ENCODE data around the gene RNPS1. TPM values are rescaled to one million over a fixed set of nuclear protein-coding genes. Genes with fewer than 3 reads are reported as not detected.
A peak's percentile ranks its signal among the peaks of the same experiment; 100 is the strongest.

RNPS1 gene
- total RNA-seq, 5 donors from 2014 or later (not counting 1 experiment from before 2014, with no cell fraction given), result 163 to 203 (median 181) TPM

DNA sequence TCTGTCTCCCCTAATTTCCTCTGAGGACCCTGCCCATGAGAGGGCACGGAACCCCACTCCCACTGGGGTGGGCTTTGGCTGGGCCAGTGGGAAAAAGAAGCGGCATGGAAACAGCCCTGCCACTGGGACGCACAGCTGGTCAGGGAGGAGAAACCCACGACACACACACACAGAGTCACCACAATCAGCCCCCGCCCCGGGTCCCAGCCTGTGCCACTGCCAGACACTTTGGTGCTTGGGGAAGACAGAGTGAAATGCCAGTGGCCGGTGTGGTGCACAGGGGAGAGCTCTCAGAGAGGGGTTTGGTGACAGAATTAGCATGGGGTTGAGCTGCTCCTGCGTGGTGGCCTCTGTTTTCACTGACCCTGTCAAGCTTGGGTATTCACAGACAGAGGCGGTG is 30.7 kb upstream of the RNPS1 start:
- DNase-seq (no peak), ATAC-seq (replicated peaks in 1 of 4) (no peak)
- H3K4me1 Mint-ChIP-seq, result no peaks in the 10 kb centered on the region
- H3K4me1 ChIP-seq (ENCODE audit: control insufficient read depth in 1 of 2, extremely low read depth in 1 of 2, insufficient read depth in 2 of 2, low read length in 2 of 2), result peaks cover 0 to 9% of the 10 kb centered on the region in 2 experiments
- H3K27ac Mint-ChIP-seq, result no peak overlapping the region
- H3K9me3 Mint-ChIP-seq, result no peaks in the 10 kb centered on the region
- no peak overlapping the region for H3K27ac ChIP-seq (ENCODE audit: low read length)
- POLR2A ChIA-PET, result no interaction called here
- 91% methylated on average over 4 of the region's 9 CpGs for WGBS (ENCODE audit: insufficient coverage)
- CTCF ChIA-PET, result no interaction called here
- no peaks in the 10 kb centered on the region for H3K27me3 ChIP-seq (replicated peaks in 1 of 2; ENCODE audit: control insufficient read depth in 2 of 2, extremely low read depth in 1 of 2, insufficient read depth in 2 of 2, low read length in 1 of 2)
- peaks cover 5% of the 10 kb centered on the region for H3K36me3 Mint-ChIP-seq
- H3K27me3 Mint-ChIP-seq, result no peaks in the 10 kb centered on the region
- no peak overlapping the region for H3K4me3 ChIP-seq (ENCODE audit: control insufficient read depth in 1 of 2, extremely low read depth in 1 of 2, low read length in 1 of 2)
- H3K9me3 ChIP-seq, result no peaks in the 10 kb centered on the region
- H3K36me3 ChIP-seq (ENCODE audit: control insufficient read depth in 2 of 2, extremely low read depth in 1 of 2, insufficient read depth in 1 of 2, low read length in 1 of 2), result no peaks in the 10 kb centered on the region
- H3K4me3 Mint-ChIP-seq, result no peak overlapping the region

DNA sequence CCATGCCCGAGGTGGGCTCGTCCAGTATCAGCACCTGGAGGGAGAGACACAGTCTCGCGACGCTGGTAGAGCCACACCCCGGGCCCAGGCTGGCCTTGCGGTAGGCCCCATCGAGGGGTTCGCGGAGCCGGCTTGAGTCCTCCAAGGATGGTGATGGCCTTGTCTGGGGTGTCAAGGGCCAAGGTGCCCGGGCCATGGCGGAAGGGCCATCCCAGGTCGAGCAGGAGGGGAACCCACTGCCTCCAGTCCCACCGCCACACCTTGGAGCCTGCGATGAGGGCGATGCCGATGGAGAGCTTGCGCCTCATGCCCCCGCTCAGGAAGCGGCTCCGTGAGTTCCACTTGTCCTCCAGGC is 29.6 kb upstream of the RNPS1 start:
- H3K27ac Mint-ChIP-seq, result no peak overlapping the region
- Histone ChIP-seq H3K9me3 (no peaks in the 10 kb centered on the region), H3K4me1 (ENCODE audit: control insufficient read depth in 1 of 2, extremely low read depth in 1 of 2, insufficient read depth in 2 of 2, low read length in 2 of 2) (peaks cover 0 to 9% of the 10 kb centered on the region in 2 experiments), H3K4me3 (ENCODE audit: control insufficient read depth in 1 of 2, extremely low read depth in 1 of 2, low read length in 1 of 2) (no peak overlapping the region), H3K27ac (ENCODE audit: low read length) (no peak overlapping the region), H3K27me3 (replicated peaks in 1 of 2; ENCODE audit: control insufficient read depth in 2 of 2, extremely low read depth in 1 of 2, insufficient read depth in 2 of 2, low read length in 1 of 2) (no peaks in the 10 kb centered on the region), H3K36me3 (ENCODE audit: control insufficient read depth in 2 of 2, extremely low read depth in 1 of 2, insufficient read depth in 1 of 2, low read length in 1 of 2) (no peaks in the 10 kb centered on the region)
- H3K4me3 Mint-ChIP-seq, result no peak overlapping the region
- H3K36me3 Mint-ChIP-seq, result peaks cover 5% of the 10 kb centered on the region
- DNase-seq, result no peak
- ChIA-PET CTCF (no interaction called here), POLR2A (no interaction called here)
- H3K27me3 Mint-ChIP-seq, result no peaks in the 10 kb centered on the region
- ATAC-seq (replicated peaks in 1 of 4), result no peak
- 95% methylated on average over 22 of the region's 22 CpGs for WGBS (ENCODE audit: insufficient coverage)
- no peaks in the 10 kb centered on the region for H3K9me3 Mint-ChIP-seq
- H3K4me1 Mint-ChIP-seq, result no peaks in the 10 kb centered on the region

DNA sequence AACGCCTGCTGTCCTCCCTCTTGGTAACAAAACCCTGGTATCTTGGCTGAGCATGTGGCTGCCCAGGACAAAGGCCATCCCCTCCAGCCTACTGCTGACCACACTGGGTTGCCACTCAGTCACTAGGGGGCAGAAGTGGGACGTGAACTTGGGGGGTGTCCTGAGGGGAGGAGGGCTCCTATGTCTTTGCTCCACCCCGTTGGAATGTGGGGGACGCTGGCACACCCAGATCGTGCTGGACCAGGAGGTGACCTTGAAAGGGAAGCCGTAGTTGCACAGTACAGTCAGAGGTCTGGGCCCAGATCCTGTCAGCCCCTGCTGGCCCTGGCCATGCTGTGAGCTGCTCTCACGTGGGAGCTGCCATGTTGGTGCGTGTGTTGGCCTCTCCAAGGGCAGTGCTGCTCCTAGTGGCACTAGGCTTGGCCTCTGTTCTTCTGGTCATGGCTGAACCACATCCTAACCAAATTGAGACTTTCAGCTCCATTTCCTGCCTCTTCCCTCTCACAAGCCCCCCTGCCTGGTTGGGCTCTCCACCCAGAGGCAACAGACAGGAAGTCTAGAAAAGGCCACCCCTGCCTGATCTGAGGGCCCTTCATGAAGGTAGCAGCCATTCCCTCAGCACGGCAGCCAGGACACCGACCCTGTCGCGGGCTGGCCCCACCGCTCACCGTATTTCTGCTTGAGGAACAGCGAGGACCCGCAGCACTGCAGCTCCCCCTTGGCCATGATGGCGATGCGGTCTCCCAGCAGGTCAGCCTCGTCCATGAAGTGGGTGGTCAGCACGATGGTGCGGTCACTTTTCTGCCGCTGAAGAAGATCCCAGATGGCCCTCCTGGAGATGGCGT is 29.0 kb upstream of the RNPS1 start:
- Mint-ChIP-seq H3K9me3 (no peaks in the 10 kb centered on the region), H3K27ac (no peak overlapping the region), H3K4me1 (no peaks in the 10 kb centered on the region), H3K36me3 (peaks cover 8% of the 10 kb centered on the region), H3K4me3 (no peak overlapping the region), H3K27me3 (no peaks in the 10 kb centered on the region)
- no peaks in the 10 kb centered on the region for H3K27me3 ChIP-seq (replicated peaks in 1 of 2; ENCODE audit: control insufficient read depth in 2 of 2, extremely low read depth in 1 of 2, insufficient read depth in 2 of 2, low read length in 1 of 2)
- no peak overlapping the region for H3K27ac ChIP-seq (ENCODE audit: low read length)
- H3K36me3 ChIP-seq (ENCODE audit: control insufficient read depth in 2 of 2, extremely low read depth in 1 of 2, insufficient read depth in 1 of 2, low read length in 1 of 2), result no peaks in the 10 kb centered on the region
- WGBS (ENCODE audit: insufficient coverage), result 87% methylated on average over 22 of the region's 23 CpGs
- H3K4me1 ChIP-seq (ENCODE audit: control insufficient read depth in 1 of 2, extremely low read depth in 1 of 2, insufficient read depth in 2 of 2, low read length in 2 of 2), result peaks cover 0 to 9% of the 10 kb centered on the region in 2 experiments
- DNase-seq (peak in 1 of 35 experiments; percentile 26), ATAC-seq (replicated peaks in 1 of 4) (peak in 1 of 4 experiments; percentile 29)
- CTCF ChIA-PET, result no interaction called here
- POLR2A ChIA-PET, result no interaction called here
- H3K9me3 ChIP-seq, result no peaks in the 10 kb centered on the region
- H3K4me3 ChIP-seq (ENCODE audit: control insufficient read depth in 1 of 2, extremely low read depth in 1 of 2, low read length in 1 of 2), result no peak overlapping the region

DNA sequence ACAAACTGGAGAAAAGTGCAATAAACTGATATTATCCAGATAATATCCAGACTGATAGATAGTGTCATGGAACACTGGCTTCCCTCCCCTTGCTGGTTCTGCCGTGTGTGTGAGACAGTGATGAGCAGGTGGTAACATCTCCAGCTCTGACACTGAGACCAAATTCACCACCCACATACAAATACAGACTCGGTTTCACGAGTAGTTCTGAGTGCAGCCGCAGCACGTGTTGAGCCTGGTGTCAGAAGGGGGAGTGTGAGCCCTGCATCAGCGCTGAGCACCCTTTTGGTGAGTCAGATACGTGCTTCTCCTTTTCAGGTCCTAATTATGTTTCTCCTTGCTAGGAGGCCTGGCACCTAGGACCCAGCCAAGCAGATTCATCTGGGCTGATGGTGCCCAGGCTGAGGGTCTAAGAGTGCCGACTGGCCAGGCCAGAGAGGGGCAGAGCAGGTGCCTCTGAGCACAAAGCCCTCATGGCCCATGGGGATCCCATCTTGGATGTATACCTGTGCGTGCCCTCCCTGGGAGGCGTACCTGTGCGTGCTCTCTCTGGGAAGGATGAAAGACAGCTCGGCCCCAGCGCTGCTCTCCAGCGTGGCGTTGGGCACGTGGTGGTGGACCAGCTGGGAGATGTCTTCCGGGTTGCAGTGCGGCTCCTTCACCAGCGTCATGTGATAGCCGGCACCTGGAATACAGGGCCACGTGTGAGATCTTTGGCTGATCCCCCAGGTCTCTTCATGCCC is 27.3 kb upstream of the RNPS1 start:
- H3K36me3 Mint-ChIP-seq, result peaks cover 10% of the 10 kb centered on the region
- DNase-seq (peak in 2 of 35 experiments; percentile 4), ATAC-seq (replicated peaks in 1 of 4) (no peak)
- H3K4me1 Mint-ChIP-seq, result no peaks in the 10 kb centered on the region
- H3K4me1 ChIP-seq (ENCODE audit: control insufficient read depth in 1 of 2, extremely low read depth in 1 of 2, insufficient read depth in 2 of 2, low read length in 2 of 2), result peaks cover 0 to 9% of the 10 kb centered on the region in 2 experiments
- H3K9me3 Mint-ChIP-seq, result no peaks in the 10 kb centered on the region
- no peak overlapping the region for H3K4me3 Mint-ChIP-seq
- H3K27me3 ChIP-seq (replicated peaks in 1 of 2; ENCODE audit: control insufficient read depth in 2 of 2, extremely low read depth in 1 of 2, insufficient read depth in 2 of 2, low read length in 1 of 2), result no peaks in the 10 kb centered on the region
- ChIA-PET CTCF (no interaction called here), POLR2A (no interaction called here)
- H3K27ac Mint-ChIP-seq, result no peak overlapping the region
- 81% methylated on average over 20 of the region's 21 CpGs for WGBS (ENCODE audit: insufficient coverage)
- H3K9me3 ChIP-seq, result no peaks in the 10 kb centered on the region
- H3K36me3 ChIP-seq (ENCODE audit: control insufficient read depth in 2 of 2, extremely low read depth in 1 of 2, insufficient read depth in 1 of 2, low read length in 1 of 2), result no peaks in the 10 kb centered on the region
- H3K27ac ChIP-seq (ENCODE audit: low read length), result no peak overlapping the region
- no peaks in the 10 kb centered on the region for H3K27me3 Mint-ChIP-seq
- H3K4me3 ChIP-seq (ENCODE audit: control insufficient read depth in 1 of 2, extremely low read depth in 1 of 2, low read length in 1 of 2), result no peak overlapping the region

DNA sequence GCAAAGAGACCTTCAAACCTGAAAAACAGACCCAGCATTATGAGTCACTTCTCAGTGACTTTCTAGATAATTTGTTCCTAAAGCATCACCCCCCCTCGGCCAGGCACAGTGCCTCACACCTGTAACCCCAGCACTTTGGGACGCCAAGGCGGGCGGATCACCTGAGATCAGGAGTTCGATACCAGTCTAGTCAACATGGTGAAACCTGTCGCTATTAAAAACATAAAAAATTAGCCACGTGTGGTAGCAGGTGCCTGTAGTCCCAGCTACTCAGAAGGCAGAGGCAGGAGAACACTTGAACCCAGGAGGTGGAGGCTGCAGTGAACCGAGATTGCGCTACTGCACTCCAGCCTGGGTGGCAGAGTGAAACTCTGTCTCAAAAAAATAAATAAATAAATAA is 24.3 kb upstream of the RNPS1 start:
- H3K4me3 Mint-ChIP-seq, result no peak overlapping the region
- H3K27me3 Mint-ChIP-seq, result no peaks in the 10 kb centered on the region
- Histone ChIP-seq H3K36me3 (ENCODE audit: control insufficient read depth in 2 of 2, extremely low read depth in 1 of 2, insufficient read depth in 1 of 2, low read length in 1 of 2) (no peaks in the 10 kb centered on the region), H3K4me3 (ENCODE audit: control insufficient read depth in 1 of 2, extremely low read depth in 1 of 2, low read length in 1 of 2) (no peak overlapping the region), H3K27ac (ENCODE audit: low read length) (no peak overlapping the region), H3K4me1 (ENCODE audit: control insufficient read depth in 1 of 2, extremely low read depth in 1 of 2, insufficient read depth in 2 of 2, low read length in 2 of 2) (peaks cover 0 to 7% of the 10 kb centered on the region in 2 experiments), H3K9me3 (no peaks in the 10 kb centered on the region), H3K27me3 (replicated peaks in 1 of 2; ENCODE audit: control insufficient read depth in 2 of 2, extremely low read depth in 1 of 2, insufficient read depth in 2 of 2, low read length in 1 of 2) (no peaks in the 10 kb centered on the region)
- no peak for ATAC-seq (replicated peaks in 1 of 4)
- WGBS (ENCODE audit: insufficient coverage), result 89% methylated on average over 6 of the region's 9 CpGs
- POLR2A ChIA-PET, result no interaction called here
- H3K4me1 Mint-ChIP-seq, result no peaks in the 10 kb centered on the region
- no peak for DNase-seq
- peaks cover 10% of the 10 kb centered on the region for H3K36me3 Mint-ChIP-seq
- CTCF ChIA-PET, result no interaction called here
- H3K9me3 Mint-ChIP-seq, result no peaks in the 10 kb centered on the region
- no peak overlapping the region for H3K27ac Mint-ChIP-seq

DNA sequence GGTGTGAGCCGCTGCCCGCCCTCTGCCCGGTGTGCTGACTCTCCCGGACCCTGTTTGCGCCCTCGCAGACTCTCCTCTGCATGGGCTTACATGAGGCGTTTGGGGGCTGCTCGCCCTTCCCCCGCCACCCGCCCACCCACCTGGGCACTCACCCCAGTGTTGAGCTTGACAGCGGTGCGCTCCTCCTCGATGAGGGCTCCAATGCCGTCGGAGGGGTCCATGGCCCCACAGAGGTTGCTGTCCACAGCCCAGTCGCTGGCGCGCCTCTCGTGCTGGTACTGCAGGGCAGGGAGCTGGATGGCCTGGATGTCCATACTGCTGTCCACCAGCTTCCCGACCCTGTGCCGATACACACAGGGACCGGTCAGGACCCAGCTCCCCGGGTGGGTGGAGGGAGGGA is 21.4 kb upstream of the RNPS1 start:
- H3K27ac ChIP-seq (ENCODE audit: low read length), result no peak overlapping the region
- no peak overlapping the region for H3K27ac Mint-ChIP-seq
- no peak for DNase-seq
- peaks cover 6% of the 10 kb centered on the region for H3K36me3 Mint-ChIP-seq
- no peaks in the 10 kb centered on the region for H3K4me1 ChIP-seq (ENCODE audit: control insufficient read depth in 1 of 2, extremely low read depth in 1 of 2, insufficient read depth in 2 of 2, low read length in 2 of 2)
- H3K4me3 Mint-ChIP-seq, result no peak overlapping the region
- H3K27me3 ChIP-seq (replicated peaks in 1 of 2; ENCODE audit: control insufficient read depth in 2 of 2, extremely low read depth in 1 of 2, insufficient read depth in 2 of 2, low read length in 1 of 2), result no peaks in the 10 kb centered on the region
- no peaks in the 10 kb centered on the region for H3K9me3 ChIP-seq
- ChIA-PET CTCF (no interaction called here), POLR2A (interaction anchor here in 1 of 2 donors (0.6 kb wide), 1 partner anchor 26 kb away, joined by 5 read pairs; no protein-coding TSS in a partner anchor)
- H3K4me3 ChIP-seq (ENCODE audit: control insufficient read depth in 1 of 2, extremely low read depth in 1 of 2, low read length in 1 of 2), result no peak overlapping the region
- no peaks in the 10 kb centered on the region for H3K36me3 ChIP-seq (ENCODE audit: control insufficient read depth in 2 of 2, extremely low read depth in 1 of 2, insufficient read depth in 1 of 2, low read length in 1 of 2)
- no peaks in the 10 kb centered on the region for H3K4me1 Mint-ChIP-seq
- H3K9me3 Mint-ChIP-seq, result no peaks in the 10 kb centered on the region
- WGBS (ENCODE audit: insufficient coverage), result 95% methylated on average over 22 of the region's 23 CpGs
- ATAC-seq (replicated peaks in 1 of 4), result no peak
- no peaks in the 10 kb centered on the region for H3K27me3 Mint-ChIP-seq

Measured in T-cell (primary cell).